GOT3 (cell line): ENCODE measurements around the gene CYP2A13.
"Not testable (repeated sequence)": the region's sequence is repeated elsewhere in the genome, so short reads cannot be mapped to it uniquely, and the experiment has no call there.

Source experiments
- DNase-seq: peaks from one replicate; lab custom pipeline; 2025; ENCODE audit warnings: mixed read lengths; lab: John Stamatoyannopoulos, UW

Gene CYP2A13

DNA sequence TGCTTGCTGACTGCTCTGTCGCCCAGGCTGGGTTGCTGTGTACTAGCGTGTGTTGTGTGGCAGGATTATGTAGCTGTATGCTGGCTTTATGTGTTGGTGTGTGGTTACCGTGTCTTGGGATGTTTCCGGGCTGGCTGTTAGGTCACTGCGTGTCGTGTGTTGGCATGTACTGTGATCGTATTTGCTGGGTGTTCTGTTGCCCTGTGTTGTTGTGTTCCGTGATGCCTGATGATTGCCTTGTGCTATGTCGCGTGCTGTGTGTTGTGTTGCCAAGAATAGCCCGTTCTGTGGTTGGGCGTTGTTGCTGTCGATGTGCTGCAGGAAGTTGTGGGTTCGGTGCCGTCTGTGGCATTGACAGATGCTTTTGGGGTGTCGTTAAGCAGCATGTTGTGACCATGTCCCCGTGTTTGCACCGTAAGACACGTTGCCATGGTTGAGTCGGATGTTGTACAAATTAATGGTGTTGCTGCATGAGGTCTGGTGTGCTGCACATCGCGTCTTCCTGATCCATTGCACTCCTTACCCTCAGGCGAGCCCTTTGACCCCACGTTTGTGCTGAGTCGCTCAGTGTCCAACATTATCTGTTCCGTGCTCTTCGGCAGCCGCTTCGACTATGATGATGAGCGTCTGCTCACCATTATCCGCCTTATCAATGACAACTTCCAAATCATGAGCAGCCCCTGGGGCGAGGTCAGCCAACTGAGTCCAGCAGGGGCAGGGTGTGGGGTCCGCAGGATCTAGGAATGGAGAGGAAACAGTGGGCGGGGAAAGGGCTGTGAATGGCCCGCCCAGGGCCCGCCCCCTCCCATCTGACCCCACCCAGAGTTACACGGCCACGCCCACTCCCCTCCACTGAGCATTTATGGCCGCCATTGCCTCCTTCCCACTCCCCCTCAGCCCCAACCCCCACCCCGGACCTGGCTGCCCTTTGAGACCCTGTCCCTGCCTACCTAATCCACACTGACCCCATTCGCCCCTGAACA lies 33.0 kb downstream of the CYP2A13 start:
- not testable (repeated sequence) for DNase-seq

DNA sequence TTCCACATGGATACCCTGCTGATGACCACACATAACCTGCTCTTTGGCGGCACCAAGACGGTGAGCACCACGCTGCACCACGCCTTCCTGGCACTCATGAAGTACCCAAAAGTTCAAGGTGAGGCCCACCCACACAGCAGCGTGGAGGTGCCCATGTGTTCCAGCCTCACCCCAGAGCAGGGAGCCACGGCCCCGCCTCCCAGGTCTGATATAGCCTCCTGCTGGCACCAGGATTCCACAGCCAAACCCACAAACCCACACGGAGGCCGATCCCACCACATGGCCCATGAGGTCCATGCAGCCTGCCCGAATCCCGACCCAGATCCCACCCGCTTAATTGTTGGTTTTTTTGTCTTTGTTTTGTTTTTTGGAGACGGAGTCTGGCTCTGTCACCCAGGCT lies 34.6 kb downstream of the CYP2A13 start:
- DNase-seq = not testable (repeated sequence)

DNA sequence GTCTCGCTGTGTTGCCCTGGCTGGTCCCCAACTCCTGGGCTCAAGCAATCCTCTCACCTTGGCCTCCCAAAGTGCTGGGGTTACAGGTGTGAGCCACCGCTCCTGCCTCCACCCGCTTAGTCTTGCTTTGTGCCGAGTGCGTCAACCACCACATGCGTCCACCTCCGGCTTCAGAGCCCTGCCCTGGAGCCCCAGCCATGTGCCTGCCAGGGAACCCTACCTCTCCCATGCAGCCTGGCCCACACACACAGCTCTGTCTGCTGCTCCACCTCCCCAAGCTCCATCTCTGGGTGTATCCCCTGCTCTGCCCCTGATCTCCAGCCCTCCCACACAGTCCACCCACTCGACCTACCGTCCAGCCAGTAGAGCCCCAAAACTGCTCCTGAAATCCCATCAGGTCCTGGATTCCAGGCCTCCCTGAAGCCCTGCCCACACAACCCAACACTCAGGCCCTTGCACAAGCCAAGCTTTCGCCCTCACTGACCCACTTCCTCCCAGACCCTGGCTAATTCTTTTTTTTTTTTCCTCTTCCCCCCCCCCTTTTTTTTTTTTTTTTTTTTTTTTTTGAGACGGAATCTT lies 35.6 kb downstream of the CYP2A13 start:
- no peak for DNase-seq

DNA sequence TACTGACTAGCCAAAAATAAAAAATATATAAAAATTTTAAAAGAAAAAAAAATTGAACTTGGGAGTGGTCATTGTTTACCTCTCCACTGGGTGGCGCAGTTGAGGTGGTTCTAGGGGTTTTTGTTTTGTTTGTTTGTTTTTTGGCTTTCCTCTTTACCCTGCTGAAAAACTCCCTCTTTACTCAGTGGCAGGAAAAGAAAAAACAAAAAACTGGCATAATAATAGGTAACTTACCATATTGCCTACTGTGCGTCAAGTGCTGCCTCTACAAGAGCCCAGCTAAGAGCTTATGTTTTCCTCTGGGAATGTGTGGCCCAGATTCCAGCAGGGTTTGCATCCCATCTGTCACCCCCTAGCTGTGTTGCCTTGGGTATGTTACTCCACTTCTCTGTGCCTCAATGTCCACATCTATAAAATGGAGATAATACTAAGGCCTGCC lies 38.5 kb downstream of the CYP2A13 start:
- not testable (repeated sequence) for DNase-seq

DNA sequence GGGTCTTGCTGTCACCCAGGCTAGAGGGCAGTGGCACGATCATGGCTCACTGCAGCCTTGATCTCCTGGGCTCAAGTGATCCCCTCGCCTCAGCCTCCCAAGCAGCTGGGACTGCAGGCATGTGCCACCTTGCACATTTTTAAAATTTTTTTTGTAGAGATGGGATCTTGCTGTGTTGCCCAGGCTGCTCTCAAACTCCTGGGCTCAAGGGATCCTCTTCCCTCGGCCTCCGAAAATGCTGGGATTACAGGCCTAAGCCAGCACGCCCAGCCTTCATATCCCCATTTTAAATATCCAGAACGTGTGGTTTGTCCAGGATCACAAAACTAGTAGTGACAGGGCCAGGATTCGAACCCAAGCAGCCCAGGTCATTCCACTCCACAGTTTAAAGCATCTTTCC lies 39.1 kb downstream of the CYP2A13 start:
- DNase-seq = not testable (repeated sequence)

DNA sequence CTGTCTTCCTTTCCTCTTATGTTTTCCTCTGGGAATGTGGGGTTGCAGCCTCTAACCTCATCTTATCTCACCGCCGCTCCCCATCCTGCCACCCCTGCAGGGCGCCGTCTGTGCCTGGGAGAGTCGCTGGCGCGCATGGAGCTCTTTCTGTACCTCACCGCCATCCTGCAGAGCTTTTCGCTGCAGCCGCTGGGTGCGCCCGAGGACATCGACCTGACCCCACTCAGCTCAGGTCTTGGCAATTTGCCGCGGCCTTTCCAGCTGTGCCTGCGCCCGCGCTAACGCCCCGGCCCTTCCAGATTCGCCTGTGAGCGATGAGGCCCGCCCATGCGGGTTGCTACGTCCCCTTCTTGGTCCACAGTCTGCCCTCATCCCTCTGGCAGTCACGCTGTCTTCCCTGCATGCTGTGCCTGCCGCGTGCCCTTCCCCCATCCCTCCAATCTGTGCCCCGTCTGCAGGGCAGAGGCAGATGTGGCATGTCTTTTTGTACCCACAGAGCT lies 39.6 kb downstream of the CYP2A13 start:
- peak; percentile 34 for DNase-seq

DNA sequence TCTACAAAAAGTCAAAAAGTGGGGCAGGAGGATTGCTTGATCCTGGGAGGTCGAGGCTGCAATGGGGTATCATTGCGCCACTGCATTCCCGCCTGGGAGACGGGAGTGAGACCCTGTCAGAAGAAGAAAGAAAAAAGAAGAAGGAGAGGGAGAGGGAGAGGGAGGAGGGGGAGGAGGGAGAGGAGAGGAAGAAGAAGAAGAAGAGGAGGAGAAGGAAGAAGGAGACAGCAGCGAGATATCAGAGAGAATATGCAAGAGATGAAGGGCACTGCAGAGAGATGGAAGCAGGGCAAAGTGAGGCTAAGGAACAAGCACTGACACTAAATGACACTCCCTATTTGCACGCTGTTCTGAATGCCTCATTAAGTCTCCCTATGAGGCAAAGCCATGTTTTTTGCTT lies 40.4 kb downstream of the CYP2A13 start:
- no peak for DNase-seq

DNA sequence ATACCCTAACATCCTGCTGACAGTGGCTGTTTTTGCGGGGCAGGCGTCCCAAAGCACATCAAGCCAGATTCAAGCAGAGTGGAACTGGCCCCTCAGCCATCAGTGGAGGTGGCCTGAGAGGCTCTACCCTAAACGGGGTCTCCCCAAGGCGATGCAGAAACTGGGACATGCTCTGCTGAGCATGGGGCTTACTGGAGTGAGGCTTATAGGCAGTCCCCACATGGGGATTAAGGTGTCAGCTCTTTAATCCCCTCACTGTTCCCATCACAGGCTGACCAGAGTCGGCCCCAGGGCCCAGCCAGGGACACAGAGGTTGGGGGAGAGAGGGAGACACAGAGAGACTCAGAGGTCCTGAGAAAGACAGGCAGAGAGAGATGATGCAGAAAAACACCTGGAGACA lies 42.9 kb downstream of the CYP2A13 start:
- no peak for DNase-seq

DNA sequence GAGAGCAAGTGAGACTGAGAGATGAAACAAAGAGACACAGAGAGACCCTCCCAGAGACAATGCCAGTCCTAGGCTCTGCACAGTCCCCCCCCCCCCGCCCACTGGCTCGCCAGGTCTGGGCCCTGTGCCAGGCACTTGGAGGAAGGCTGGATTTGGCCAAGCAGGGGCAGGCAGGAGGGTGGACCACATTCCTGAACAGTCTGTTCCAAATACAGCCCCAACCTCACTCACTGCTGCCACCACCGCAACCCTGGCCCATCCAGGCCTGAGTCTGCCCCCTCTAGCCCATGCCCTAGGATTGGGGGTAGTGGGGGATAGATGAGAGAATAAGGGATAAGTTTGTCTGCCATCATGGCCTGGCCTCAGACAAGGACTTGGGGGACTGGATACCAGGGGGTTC lies 45.0 kb downstream of the CYP2A13 start:
- no peak for DNase-seq

DNA sequence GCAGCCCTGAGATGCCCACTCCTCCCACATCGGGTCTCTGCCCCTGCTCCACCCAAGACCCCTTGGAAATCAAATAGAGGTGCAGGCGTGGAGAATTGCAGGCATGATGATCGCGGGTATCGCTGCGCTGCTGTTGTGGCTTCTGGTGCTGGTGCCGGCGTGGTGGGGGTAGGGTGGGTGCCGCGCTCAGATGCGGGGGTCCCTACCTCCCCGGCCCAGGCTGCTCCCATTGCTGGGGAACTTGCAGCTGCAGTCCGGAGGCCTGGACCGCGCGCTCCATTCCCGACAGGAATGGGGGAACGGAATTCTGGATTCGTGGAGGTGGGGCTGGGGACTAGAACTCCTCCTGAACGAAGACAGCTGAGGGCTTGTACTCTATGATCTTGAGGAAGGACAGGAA lies 46.4 kb downstream of the CYP2A13 start:
- no peak for DNase-seq

DNA sequence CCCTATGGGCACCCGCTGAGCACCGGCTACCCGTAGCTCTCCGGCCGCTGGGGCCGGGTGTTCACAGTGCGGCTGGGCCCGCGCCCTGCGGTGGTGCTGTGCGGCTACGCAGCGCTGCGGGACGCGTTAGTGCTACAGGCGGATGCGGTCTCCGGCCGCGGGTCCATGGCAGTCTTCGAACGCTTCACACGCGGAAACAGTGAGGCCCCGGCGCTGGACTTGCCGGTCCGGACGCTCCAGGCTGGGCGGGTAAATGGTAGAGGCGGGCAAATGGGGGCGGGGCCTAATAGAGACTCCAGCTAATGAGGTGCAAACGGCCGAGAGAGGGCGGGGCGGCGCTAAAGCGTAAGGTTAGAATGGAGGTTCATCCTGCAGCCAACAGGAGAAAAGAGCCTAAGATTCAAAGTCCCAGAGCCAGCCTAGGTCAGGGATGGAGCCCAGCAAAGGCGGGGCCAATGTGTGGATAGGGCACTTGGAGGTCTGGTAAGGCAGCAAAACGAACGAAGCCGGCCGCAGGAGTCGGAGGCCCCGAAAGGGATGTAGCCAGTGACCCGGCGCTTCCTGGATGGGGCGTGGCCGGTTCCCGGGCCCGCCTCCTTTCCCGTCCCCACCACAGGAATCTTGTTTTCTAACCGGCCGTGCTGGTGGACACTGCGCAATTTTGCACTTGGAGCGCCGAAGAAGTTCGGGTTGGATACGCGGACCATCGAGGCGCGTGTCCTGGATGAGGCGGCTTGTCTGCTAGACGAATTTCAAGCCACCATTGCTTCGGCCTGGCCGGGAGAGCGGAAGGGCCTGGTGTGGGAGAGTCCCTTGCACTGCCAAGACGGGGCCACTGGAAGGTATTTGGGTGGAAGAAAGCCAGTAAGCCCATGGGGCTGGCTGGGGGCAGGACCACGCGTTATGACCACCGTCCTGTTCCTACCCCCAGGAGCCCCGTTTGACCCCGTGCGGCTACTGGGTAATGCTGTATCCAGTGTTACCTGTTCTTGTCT lies 47.4 kb downstream of the CYP2A13 start:
- not testable (repeated sequence) for DNase-seq

DNA sequence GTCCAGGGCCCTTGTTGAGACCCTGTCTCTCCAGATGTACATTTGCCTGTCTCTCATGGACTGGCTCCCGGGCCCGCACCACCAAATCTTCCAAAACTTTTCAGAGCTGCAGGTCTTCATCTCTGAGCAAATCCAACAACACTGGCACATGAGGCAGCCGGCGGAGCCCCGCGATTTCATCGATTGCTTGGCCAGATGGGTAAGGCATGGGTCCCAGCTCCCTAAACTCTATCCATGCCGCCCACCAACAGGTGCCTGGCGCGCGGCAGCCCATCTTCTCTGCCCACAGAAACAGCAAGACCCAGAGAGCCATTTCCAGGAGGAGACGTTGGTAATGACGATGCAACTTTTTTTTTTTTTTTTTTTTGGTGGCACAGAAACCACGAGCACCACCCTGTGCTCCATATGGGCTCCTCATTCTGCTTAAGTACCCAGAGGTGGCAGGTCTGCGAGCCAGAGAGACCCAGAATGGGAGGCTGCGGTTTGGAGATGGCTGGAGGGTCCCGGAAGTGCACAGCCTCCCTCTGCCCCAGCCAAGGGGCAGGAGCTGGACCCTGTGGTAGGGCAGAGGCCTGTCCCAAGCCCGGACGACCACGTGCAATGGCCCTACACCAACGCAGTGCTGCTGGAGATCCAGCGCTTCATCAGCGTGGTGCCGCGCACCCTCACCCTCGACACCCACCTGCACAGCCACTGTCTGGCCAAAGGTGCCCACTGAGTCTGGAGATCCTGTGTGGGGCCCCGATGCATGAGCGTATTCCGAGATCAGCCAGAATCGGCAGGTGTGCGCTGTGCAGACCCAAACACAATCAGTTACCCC lies 48.6 kb downstream of the CYP2A13 start:
- DNase-seq = no peak

DNA sequence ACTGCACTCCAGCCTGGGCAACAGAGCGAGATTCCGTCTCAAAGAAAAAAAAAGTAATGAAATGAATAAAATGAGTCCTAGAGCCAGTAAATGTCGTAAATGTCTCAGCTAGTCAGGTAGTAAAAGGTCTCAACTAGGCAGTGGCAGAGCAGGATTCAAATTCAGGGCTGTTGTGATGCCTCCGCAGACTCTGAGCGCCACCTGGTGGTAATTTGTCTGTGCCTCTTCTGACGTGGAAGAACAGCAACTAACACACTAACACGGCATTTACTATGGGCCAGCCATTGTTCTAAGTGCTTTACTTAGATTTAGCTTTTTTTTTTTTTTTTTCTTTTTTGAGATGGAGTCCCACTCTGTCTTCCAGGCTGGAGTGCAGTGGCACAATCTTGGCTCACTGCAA lies 56.2 kb downstream of the CYP2A13 start:
- DNase-seq = no peak
